ENCODE measurements around the gene CHMP4B. TPM values are rescaled to one million over a fixed set of nuclear protein-coding genes. Genes with fewer than 3 reads are reported as not detected.
"Not testable (repeated sequence)": the region's sequence is repeated elsewhere in the genome, so short reads cannot be mapped to it uniquely, and the experiment has no call there.

The CHMP4B gene
- total RNA-seq, 1 donor from 2014 or later, result 26.4 TPM

GRCh38 chr20:33790566-33790965, 20.6 kb upstream of the CHMP4B start:
- no peak for DNase-seq

- DNase-seq, result no peak
Observed at GRCh38 chr20:33791021-33791420, 20.1 kb upstream of the CHMP4B start.

GRCh38 chr20:33791540-33791939, 19.6 kb upstream of the CHMP4B start:
- DNase-seq, result no peak

GRCh38 chr20:33791959-33792597, 19.1 kb upstream of the CHMP4B start:
- no peak for DNase-seq

- not testable (repeated sequence) for DNase-seq
Observed at GRCh38 chr20:33792598-33792989, 18.6 kb upstream of the CHMP4B start.

- no peak for DNase-seq
Observed at GRCh38 chr20:33793011-33793931, 17.9 kb upstream of the CHMP4B start.

GRCh38 chr20:33796263-33796906, 14.8 kb upstream of the CHMP4B start:
- no peak for DNase-seq

- DNase-seq, result no peak
Observed at GRCh38 chr20:33796907-33797544, 14.1 kb upstream of the CHMP4B start.

GRCh38 chr20:33798444-33798843, 12.7 kb upstream of the CHMP4B start:
- DNase-seq, result no peak

- no peak for DNase-seq
Observed at GRCh38 chr20:33803921-33804337, 7.2 kb upstream of the CHMP4B start.

GRCh38 chr20:33808388-33808787, 2.8 kb upstream of the CHMP4B start:
- DNase-seq, result no peak

GRCh38 chr20:33810259-33810658, 889 bp upstream of the CHMP4B start:
- no peak for DNase-seq

- DNase-seq, result no peak
Observed at GRCh38 chr20:33811776-33812151, 616 bp downstream of the CHMP4B start.

GRCh38 chr20:33812152-33812849, 1.2 kb downstream of the CHMP4B start:
- peak; percentile 13 for DNase-seq

- no peak for DNase-seq
Observed at GRCh38 chr20:33812908-33813462, 1.8 kb downstream of the CHMP4B start.

GRCh38 chr20:33814238-33814712, 3.1 kb downstream of the CHMP4B start:
- DNase-seq, result no peak

- DNase-seq, result no peak
Observed at GRCh38 chr20:33815671-33816070, 4.5 kb downstream of the CHMP4B start.

GRCh38 chr20:33816191-33816590, 5.0 kb downstream of the CHMP4B start:
- DNase-seq, result no peak

- no peak for DNase-seq
Observed at GRCh38 chr20:33817411-33817810, 6.3 kb downstream of the CHMP4B start.

GRCh38 chr20:33819456-33819855, 8.3 kb downstream of the CHMP4B start:
- DNase-seq, result no peak

GRCh38 chr20:33820362-33820761, 9.2 kb downstream of the CHMP4B start:
- DNase-seq, result no peak

Data from occipital lobe (tissue), 2 donors.